NB4 (cell line): ENCODE measurements around the gene CAPN11.

Experiments used
- CTCF ChIP-seq: IDR thresholded peaks from one replicate; pipeline ENCODE4 v1.5.1; 2012; ENCODE audit warnings: low read depth, low read length
- MAX ChIP-seq: IDR thresholded peaks from 2 replicates; pipeline ENCODE4 v1.6.1; 2011; ENCODE audit warnings: low read depth, low read length
- MYC ChIP-seq: IDR thresholded peaks from 2 replicates; pipeline ENCODE4 v1.6.1; 2011; ENCODE audit warnings: low read depth, low read length
- POLR2A ChIP-seq: IDR thresholded peaks from 2 replicates; pipeline ENCODE4 v1.6.1; 2011; ENCODE audit warnings: mild to moderate bottlenecking; ENCODE audit not compliant: insufficient read length; ENCODE audit errors: extremely low read depth

- TF ChIP-seq MYC (peak; percentile 87), CTCF (no peak), POLR2A (peak; percentile 90), MAX (peak; percentile 67)
These were observed 31.2 kb upstream of the CAPN11 start, which contains the start of the genes MRPL14 and TMEM63B for GRCh38 chr6:44127186-44128019.
